Activated effector memory CD4-positive, alpha-beta T cell treated with anti-CD3 and anti-CD28 coated beads, Interleukin-2, amount 50 U/mL, for 16 hours (primary cell): ENCODE results near the gene WDFY4.

ENCODE experiments used
- DNase-seq: peaks from one replicate; pipeline ENCODE4 v3.0.0-alpha.2; 2020

Gene WDFY4

GRCh38 chr10:48820231-48820630 lies 135.6 kb downstream of the WDFY4 start:
- no peak for DNase-seq

DNA sequence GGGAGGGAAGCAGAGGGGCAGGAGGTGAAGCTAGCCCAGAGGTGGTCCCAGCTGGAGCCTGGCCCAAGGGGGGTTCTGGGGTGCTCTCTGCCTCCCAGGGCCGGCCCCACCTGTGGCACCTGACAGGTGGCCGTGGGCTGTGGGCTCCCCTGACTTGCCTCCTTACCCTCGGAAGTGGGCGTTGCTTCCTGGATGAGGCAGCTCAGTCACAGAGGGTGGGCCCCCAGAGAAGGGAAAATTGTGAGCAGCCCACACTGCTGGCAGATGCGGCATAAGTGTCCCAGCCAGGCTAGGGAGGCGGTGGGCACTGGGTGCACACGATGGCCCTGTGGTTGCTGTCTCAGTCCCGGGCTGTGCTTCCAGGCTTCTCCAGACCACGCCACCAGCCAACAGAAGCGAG lies 136.0 kb downstream of the WDFY4 start:
- no peak for DNase-seq

- DNase-seq, result no peak
Observed at GRCh38 chr10:48821111-48821510, 136.4 kb downstream of the WDFY4 start.

DNA sequence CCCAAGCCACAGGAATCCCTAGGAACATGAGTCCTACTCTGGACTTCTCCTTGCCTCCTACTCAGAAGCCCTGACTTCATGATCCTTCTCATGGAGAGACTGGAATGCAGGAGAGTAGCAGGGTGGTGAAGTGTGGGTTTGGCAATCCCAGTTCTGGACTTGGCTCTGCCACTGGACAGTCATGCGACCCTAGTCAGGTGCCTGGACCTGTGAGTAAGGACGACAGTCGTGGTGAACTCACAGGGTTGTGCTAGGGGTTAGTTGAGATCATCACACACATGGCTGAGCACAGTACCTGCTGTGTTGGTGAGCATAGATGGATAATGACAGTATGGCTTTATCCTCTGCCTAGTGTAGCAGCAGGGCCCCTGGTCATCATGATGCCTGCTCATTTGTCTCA lies 137.0 kb downstream of the WDFY4 start:
- DNase-seq, result no peak

DNA sequence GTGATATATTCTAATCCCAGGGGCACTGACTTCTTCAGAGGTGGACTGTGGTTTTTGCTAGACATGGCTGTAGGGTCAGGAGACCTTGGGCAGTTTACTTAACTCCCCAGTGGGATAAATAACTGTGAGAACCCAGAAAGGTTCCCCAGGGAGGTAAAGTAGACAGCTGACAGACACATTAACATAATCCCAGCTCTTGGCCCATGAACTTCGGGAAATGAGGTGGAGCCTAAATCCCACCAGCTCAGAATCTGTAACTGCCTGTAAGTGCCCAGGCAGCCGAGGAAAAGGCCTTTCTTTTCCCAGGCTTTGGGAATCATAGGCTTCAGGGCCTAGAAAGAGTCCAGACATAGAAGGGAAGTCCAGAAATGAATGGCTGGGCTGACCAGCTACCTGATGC lies 149.0 kb downstream of the WDFY4 start:
- no peak for DNase-seq

DNA sequence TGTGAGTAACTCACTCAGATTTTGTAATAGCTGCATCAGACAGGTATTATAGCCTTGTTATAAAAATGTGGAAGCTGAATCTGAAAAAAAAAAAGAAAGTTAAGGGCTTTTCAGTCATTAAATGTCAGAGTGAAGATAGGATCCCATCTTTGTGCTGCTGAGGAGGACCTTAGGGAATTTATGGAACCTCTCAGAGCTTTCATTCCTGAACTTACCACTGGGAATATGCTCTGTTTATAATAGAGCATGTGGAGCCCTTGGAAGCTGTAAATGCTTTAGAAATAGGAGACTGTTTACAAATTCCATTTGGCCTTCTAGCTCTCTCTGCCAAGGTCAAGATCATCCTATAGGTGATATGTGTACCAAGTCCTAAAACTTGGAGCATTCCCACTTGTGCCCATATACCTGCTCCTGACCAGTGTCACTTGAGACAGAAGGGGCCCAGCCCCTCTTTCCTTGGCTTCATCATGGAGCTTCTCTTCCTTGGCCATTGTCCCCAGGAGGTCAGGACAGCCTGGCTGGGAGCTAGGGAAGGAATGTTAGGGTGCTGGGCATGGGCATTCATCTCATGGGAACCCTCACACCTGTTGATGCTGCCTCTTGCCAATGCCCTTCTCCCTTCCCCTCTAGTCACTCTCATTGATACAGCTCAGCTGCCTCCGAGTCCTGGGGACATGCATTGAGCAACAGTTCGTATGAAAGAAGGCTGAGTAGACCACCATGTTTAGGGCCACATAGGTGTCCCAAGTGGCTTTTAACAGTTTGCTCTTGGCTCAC lies 149.7 kb downstream of the WDFY4 start:
- no peak for DNase-seq

- DNase-seq, result no peak
Observed at GRCh38 chr10:48835781-48836180, 151.1 kb downstream of the WDFY4 start.

DNA sequence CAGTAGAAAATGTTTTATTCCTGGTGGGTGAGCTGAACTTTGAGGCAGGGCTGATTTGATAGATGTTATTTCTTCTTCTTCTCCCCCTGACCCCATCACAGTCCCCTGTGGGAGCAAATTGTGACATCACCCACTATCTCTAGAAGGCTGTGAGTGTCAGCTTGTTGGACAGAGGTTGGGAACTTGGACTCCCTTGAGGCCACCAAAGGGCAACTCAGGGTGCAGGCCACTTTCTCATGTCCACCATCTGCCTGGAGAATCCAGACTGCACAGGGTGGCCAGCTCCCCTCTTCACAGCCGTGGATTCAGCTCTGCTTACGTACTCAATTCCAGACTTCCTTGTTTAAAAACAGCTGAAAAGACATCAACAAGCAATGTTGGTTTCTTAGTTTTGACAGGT lies 151.9 kb downstream of the WDFY4 start:
- no peak for DNase-seq

DNA sequence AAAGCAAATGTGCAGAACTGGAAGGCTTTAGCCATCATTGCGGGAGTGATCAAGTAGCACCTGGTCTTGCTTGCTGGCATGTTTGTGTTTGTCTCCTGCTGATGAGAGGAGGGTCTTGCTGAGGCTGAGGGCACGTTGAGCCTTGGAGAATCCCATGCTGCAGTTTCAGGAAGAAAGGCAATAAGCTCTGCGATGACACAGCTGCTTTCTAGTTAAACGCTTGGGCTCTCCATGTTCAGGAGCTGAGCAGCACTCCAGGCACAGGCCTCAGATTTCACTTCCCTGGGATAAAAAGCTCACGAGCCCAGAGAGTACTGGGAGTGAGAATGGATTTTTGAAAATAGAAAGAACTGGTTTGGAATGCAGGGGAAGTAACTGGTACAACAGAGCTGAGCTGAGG lies 154.2 kb downstream of the WDFY4 start:
- DNase-seq, result no peak

- no peak for DNase-seq
Observed at GRCh38 chr10:48839809-48840679, 155.4 kb downstream of the WDFY4 start.

GRCh38 chr10:48842231-48842630 lies 157.6 kb downstream of the WDFY4 start:
- no peak for DNase-seq

DNA sequence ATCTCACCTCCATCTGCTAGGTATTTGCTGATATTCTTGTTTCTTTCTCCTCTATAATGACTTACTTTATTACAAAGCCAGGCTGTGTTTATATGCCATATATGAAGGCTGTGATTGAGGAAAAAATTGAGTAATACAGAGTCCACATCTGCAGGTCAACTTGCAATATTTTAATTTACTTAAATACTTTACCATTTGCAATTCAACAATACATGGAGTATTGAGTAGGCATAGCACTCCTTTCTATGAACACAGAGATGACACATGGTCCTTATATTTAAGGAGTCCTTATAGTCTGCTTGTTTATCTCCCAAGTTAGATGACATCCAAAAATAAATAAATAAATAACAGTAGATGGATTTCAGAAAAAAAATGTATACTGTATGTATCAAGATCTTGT lies 158.5 kb downstream of the WDFY4 start:
- DNase-seq, result no peak

DNA sequence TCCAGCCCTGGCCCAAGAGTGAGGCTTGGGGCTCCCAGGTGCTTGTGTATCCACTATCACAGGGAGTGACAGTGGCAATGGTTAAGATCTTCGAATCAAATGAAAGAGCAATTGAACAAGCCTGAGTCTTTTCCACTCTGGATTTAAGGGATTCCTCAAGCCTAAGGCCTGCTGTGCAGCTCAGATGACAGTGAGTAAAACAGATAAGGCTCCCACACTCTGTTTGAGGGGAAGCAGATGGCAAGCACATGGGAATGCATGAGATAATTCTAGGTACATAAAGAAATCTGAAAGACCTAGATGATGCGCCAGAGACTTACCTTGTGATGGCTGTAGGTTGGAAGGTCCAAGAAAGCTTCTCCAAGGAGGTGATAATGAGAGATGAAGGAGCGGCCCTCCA lies 159.9 kb downstream of the WDFY4 start:
- no peak for DNase-seq

DNA sequence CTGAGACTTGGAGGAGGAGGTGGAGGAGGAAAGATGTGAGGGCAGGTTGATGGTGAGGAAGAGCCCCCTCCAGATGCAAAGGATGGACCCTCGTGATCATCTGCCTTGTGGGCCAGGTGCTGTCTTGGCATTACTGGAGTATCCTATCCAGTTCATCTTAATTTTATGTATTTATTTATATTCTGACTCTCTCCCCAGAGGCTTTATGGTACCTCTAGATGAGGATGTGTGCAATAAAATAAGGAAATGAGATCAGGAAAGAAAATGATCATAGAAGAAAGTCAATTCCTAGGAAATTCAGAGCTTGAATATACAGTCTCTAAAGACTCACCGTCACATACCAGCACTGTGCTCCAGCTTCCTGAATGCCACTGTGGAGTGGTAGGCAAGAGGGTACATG lies 160.8 kb downstream of the WDFY4 start:
- DNase-seq, result no peak

DNA sequence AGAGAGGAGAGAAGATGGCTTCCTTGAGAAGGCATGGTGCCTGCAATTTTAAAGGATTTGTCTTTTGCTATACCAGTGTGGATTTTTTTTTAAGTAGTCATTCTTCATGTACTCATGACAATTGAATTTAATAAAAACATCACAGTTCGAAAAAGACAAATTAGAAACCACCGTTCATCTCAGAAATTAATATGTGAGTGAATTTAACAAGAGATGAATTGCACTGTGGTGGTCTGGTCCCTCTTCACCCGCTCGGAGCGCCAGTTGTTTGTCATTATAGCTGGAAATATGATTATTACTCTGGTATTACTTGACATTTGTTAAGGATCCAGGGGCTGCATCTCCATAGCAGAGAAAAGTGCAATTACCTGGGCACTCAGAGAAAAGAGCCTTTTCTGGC lies 163.0 kb downstream of the WDFY4 start:
- no peak for DNase-seq

- no peak for DNase-seq
Observed at GRCh38 chr10:48856855-48857254, 172.2 kb downstream of the WDFY4 start.

DNA sequence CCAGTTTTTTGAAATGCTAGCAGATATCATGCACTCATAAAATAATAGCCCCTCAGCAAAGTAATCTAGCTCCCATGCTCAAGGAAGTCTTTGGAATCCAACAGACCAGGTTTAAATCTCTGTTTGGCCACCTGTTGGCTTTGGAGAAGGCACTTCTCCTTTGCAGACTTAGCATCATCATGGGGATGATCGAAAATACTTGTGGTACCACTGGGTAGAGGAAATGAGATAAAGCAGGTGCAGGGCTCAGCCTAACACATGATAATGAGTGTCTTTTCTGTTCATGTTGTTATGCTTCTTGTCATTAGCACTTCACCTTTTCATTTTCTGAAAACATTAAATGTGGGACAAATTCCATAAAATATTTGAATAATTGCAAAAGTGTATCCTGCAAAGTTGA lies 187.6 kb downstream of the WDFY4 start:
- no peak for DNase-seq

DNA sequence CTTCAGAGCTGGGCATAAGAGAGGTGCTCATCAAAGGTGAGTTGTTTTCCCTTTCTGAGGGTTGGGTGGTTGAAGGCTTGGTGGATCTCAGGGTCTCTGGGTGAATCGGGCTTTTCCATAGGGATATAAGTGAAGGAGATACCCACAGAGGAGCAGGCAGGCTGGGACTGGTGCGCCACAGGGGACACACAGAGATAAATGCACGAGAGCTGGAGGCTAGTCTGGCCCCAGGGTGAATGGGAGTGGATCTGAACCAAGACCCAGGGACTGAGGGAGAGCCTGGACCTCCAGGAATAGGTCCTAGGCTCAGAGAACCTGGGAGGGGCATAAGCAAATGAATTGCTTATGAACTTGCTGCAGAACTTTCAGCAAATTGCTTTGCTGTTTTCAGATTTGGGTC lies 193.4 kb downstream of the WDFY4 start:
- no peak for DNase-seq

GRCh38 chr10:48879451-48879850 lies 194.8 kb downstream of the WDFY4 start:
- DNase-seq, result no peak

DNA sequence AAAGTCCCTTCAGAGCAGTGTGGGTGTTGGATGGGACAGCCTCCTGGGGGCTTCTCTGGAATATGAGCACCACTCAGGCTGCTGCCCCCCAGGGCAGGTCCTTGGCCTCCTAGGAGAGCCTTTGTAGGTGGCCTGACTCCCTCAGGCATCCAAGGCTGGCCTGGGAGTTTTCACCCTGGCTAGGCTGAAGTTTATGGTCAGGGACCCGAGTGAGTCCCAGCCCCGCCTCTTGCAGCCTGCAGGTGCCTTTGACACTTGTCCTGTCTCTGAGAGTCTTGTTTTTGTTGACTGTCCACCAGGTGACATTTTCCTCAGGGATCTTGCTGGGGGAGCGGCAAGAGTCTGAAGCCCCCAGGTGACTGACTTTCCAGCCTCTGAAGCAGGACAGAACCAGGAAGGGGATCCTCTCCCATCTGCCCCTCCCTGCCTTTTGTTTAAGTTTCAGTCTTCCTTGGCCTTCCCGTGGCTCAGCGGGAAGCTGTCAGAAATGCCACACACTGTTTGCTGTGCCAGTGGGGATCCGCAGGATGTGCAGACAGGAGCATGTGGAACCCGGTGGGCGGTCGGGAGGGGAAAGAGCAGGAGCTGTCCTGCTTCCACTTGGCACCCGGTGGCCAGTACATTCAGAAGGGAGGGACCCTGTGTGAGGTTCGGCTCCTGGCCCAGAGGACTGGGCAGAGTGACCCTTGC lies 195.5 kb downstream of the WDFY4 start:
- no peak for DNase-seq

DNA sequence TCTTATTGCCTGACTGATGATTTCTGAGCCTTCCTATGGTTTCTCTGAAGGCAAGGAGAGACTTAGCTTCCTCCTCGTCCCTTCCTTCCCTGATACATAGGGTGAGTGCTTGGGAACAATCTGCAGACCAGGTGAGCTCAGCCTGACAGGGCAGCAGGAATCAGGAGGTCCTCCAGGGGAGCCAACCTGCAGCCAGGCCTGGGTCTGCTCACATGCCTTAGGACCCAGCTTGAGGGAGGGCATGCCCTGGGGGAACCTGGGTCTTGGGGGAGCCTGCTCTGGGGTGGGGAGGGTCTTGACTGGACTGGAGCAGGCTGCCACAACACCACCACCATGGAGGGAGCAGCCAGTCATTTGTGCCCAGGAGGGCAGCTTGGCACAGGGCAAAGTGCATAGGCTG lies 197.3 kb downstream of the WDFY4 start:
- no peak for DNase-seq

GRCh38 chr10:48882881-48883280 lies 198.2 kb downstream of the WDFY4 start:
- no peak for DNase-seq

GRCh38 chr10:48883701-48884100 lies 199.0 kb downstream of the WDFY4 start:
- DNase-seq, result no peak
